HuH-7 (cell line): ENCODE results near the gene TRAPPC8.
"Not testable (repeated sequence)": the region's sequence is repeated elsewhere in the genome, so short reads cannot be mapped to it uniquely, and the experiment has no call there.

Experiments
- DNase-seq: peaks from one replicate; pipeline ENCODE4 v3.0.0; 2011; ENCODE audit warnings: low spot score

The TRAPPC8 gene

DNA sequence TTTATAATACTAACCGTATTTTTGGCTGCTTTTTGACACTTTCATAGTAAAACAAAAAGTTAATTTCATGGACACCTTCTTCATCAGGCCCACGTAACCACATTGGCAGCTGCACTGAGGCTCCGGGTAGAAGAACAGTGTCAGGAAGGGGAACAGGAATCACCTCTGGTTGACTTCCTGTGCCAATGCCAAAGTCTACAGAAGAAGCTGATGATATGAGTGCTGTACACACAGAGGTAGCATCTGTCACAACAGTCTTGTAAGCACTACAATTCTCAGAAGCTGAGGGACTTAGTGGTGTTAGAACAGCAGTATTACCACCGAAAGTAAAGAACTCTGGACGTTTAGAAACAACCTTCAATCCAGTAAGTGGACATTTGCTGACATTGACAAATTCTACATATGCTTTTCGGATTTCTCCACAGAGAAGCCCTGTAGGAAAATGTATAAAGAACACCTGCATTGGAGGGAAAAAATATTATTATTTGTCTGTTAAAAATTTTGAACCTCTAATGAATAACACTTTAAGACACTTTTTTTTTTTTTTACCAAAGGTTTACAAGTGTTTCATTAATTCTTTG lies 85.3 kb downstream of the TRAPPC8 start:
- DNase-seq, result no peak

GRCh38 chr18:31850844-31851243 lies 92.1 kb downstream of the TRAPPC8 start:
- no peak for DNase-seq

- DNase-seq, result no peak
Observed at GRCh38 chr18:31840499-31840898, 102.4 kb downstream of the TRAPPC8 start.

DNA sequence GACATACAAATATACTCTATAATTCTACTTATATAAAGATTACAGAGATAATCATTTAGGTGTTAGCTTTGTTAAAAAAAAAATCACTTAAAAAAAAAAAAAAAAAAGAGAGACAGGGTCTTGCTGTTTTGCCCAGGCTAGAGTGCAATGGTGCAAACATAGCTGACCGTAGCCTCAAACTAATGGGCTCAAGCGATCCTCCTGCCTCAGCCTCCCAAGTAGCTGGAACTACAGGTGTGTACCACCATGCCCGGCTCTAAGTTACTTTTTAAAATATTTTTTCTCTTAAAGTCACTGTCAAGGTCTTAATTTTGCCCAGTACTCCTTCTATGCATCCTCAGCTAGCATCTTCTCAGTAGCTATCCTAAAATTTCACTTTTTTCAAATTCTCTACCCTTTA lies 105.0 kb downstream of the TRAPPC8 start:
- no peak for DNase-seq

- DNase-seq, result no peak
Observed at GRCh38 chr18:31835528-31836133, 107.3 kb downstream of the TRAPPC8 start.

- no peak for DNase-seq
Observed at GRCh38 chr18:31831903-31832302, 111.0 kb downstream of the TRAPPC8 start.

- no peak for DNase-seq
Observed at GRCh38 chr18:31830686-31831085, 112.2 kb downstream of the TRAPPC8 start.

- no peak for DNase-seq
Observed at GRCh38 chr18:31828613-31829012, 114.3 kb downstream of the TRAPPC8 start.

DNA sequence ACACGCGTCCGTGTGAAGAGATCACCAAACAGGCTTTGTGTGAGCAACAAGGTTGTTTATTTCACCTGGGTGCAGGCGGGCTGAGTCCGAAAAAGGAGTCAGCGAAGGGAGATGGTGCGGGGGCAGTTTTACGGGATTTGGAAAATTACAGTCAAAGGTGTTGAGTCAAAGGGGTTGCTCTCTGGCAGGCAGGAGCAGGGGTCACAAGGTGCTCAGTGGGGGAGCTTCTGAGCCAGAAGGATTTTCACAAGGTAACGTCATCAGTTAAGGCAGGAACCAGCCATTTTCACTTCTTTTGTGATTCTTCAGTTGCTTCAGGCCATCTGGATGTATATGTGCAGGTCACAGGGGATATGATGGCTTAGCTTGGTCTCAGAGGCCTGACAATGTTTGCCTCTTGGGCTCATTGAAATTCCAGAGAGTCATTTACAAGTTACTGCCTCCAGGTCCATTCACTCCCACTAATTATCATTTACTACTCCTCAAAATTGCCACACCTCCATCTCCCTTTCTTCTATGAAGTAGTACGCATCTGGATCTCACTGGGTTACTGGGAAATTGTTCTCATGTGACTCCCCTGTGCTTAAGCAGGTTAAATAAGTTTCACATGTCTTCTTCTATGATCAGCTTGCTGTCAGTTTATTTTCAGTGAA lies 116.1 kb downstream of the TRAPPC8 start:
- DNase-seq, result not testable (repeated sequence)

GRCh38 chr18:31825772-31826171 lies 117.2 kb downstream of the TRAPPC8 start:
- no peak for DNase-seq

DNA sequence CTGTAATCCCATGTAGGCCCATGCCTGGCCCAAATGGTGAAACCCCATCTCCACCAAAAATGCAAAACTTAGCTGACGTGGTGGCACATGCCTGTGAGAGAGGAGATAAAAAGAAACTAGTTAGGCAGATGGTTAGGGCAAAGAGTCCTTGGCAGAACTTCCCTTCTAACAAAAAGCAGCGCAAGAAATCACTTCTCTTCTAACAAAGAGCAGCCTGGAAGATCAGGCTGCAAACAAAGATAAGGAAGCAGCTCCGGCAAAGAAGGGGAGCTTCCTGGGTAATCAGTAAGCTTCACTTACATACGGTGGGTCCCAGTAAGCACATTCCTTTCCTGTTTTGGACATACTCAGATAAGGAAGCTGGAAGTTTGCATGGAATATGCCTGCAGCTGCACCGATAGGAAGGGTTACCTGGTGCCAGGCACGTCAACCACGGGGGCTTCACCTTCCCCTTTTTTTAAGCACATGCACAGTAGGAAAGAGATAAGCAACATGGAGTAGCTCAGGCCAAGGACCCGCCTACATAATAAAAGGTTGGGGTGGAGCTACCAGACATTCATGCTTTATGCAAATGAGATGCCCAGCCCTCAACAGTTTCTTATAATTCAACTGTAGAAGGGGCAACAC lies 121.3 kb downstream of the TRAPPC8 start:
- DNase-seq, result no peak

GRCh38 chr18:31819925-31820229 lies 123.1 kb downstream of the TRAPPC8 start:
- no peak for DNase-seq

DNA sequence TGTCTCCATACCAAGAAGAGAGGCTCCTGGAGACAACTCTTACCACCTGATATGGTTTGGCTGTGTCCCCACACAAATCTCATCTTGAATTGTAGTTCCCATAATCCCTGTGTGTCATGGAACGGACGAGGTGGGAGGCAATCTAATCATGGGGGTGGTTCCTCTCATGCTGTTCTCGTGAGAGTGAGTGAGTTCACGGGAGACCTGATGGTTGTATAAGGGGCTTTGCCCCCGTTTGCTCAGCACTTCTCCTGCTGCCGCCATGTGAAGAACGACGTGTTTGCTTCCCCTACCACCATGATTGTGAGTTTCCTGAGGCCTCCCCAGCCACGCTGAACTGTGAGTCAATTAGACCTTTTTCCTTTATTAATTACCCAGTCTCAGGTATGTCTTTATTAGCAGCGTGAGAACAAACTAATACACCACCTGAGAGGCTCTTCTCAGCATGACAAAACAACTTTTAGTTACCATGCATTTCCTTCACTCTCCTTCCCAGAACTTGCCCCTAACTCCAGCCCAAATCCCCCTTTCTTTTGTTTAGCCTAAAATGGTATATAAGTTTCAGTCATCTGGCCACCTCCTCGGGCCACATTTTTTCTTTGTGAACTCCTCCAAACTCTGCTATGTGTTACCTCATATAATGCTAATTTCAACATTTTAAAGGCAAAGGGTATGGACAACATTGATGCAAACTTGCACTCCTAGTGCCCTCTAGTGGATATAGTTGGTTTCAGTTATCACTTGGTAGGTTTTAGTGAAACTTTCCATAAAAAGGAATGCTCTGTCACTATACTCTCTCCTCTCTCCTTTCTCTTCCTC lies 123.6 kb downstream of the TRAPPC8 start:
- peak; percentile 3 for DNase-seq

DNA sequence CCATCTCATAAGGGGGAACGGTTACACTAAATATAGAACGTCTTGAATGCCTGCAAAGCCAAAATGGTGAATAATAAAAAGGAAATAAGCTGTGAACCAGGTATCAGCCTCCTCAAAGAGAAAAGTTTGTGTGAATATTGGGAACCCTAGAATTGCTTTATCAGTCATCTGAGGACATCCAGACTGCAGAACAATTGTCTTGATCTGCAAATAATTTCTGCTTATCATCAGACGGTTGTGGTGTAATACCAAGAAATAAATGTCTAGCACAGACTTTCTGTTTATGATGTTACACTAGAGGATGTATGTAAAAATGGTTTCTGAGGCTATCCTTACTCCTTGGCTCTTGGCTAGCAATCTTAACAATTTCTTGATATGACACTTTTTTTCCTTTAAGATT lies 128.8 kb downstream of the TRAPPC8 start:
- no peak for DNase-seq

DNA sequence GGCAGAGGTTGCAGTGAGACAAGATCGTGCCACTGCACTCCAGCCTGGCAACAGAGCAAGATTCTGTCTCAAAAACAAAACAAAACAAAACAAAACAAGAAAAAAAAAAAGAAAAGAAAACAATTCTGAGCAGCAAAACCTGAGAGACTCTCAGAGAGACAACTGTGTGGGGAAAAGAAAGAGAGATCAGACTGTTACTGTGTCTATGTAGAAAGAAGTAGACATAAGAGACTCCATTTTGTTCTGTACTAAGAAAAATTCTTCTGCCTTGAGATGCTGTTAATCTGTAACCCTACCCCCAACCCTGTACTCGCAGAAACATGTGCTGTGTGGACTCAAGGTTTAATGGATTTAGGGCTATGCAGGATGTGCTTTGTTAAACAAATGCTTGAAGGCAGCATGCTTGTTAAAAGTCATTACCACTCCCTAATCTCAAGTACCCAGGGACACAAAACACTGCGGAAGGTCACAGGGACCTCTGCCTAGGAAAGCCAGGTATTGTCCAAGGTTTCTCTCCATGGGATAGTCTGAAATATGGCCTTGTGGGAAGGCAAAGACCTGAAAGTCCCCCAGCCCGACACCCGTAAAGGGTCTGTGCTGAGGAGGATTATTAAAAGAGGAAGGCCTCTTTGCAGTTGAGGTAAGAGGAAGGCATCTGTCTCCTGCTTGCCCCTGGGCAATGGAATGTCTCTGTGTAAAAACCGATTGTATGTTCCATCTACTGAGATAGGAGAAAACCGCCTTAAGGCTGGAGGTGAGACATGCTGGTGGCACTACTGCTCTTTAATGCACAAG lies 132.4 kb downstream of the TRAPPC8 start:
- DNase-seq, result not testable (repeated sequence)

DNA sequence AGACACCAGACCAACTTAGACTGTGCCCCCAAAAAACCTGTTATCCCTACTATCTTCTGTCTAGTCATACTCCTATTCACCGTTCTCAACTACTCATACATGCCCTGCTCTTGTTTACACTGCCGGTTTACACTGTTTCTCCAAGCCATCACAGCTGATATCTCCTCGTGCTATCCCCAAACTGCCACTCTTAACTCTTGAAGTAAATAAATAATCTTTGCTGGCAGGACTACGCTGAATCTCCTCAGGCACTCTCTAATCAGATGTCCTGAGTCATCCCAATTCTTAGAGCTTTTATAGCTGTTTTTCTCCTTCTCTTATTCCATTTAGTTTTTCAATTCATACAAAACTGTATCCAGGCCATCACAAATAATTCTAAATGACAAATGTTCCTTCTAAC lies 133.9 kb downstream of the TRAPPC8 start:
- DNase-seq, result not testable (repeated sequence)

DNA sequence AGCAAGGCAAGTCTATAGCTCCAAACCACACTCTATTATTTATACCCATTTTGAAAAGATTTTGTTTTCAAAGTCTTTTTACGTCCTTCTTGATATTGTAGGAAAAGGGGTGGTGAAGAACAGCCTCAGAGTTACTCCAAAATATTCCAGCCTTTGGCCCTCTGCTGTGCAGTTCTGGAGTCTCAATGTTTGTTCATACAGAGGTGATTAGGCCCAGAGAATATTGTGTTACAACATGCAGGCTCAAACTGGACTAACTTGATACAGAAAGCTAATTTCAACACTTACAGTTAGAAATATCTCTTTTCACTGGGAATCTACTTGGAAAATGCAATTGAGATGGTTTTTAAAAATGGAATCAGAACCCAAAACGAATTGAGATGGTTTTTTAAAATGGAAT lies 141.8 kb downstream of the TRAPPC8 start:
- no peak for DNase-seq

- not testable (repeated sequence) for DNase-seq
Observed at GRCh38 chr18:31799257-31799656, 143.7 kb downstream of the TRAPPC8 start.

- no peak for DNase-seq
Observed at GRCh38 chr18:31798399-31798798, 144.5 kb downstream of the TRAPPC8 start.

DNA sequence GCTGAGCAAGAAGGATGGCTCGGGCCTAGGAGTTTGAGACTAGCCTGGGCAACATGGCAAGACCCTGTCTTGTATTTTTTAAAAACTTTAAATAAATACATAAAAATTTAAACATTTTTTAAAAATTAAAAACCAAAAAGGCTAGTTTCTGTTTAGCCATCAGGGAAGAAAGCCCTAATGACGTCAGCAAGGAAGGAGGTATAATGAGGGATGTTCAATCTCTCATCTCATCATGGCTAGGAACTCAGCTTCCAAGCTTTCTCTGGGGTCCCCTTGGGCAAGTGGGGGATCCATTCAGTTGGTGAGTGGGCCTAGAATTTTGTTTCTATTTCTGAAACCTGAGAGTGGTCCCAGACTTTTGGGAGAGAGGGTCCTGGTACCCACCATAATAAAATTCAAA lies 147.2 kb downstream of the TRAPPC8 start:
- DNase-seq, result no peak

GRCh38 chr18:31793531-31793930 lies 149.4 kb downstream of the TRAPPC8 start:
- no peak for DNase-seq

DNA sequence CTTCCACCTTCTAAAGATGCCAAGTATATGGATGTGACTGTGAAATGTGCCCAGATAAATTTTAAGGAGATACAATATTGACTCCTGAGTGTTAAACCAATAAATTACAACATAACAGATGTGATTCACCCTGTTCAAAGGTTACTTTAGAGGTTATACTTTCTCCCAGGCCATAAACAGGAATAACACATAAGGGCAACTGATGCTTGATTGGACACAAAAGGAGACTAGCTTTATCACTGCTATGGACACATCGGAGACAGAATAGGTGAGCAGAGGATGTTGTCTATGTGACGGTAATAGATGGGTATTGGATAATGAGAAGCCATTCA lies 150.4 kb downstream of the TRAPPC8 start:
- DNase-seq, result no peak
